Activated CD4-positive, alpha-beta T cell treated with anti-CD3 and anti-CD28 coated beads, Interleukin-2, amount 50 U/mL, for 1 hour (primary cell): ENCODE measurements around the gene STPG2.

ENCODE experiments used
- DNase-seq: peaks from one replicate; pipeline ENCODE4 v3.0.0-alpha.2; 2020

Gene STPG2

GRCh38 chr4:98143001-98143899 is at the start of gene STPG2:
Gene STPG2 (minus strand): TSS chr4:98143476.
- peak; percentile 90 for DNase-seq

GRCh38 chr4:98185279-98185678 is 42.0 kb upstream of the STPG2 start:
- no peak for DNase-seq

- no peak for DNase-seq
These were observed 38.5 kb upstream of the STPG2 start for GRCh38 chr4:98181809-98182208.

GRCh38 chr4:98179951-98180350 is 36.7 kb upstream of the STPG2 start:
- DNase-seq, result no peak

- DNase-seq, result no peak
These were observed 33.3 kb upstream of the STPG2 start for GRCh38 chr4:98176531-98176930.

- no peak for DNase-seq
These were observed 26.8 kb upstream of the STPG2 start for GRCh38 chr4:98170035-98170434.

GRCh38 chr4:98166731-98167041 is 23.4 kb upstream of the STPG2 start:
- DNase-seq, result no peak

- DNase-seq, result no peak
These were observed 22.9 kb upstream of the STPG2 start for GRCh38 chr4:98166025-98166730.

GRCh38 chr4:98162696-98163095 is 19.4 kb upstream of the STPG2 start:
- DNase-seq, result no peak

- DNase-seq, result no peak
These were observed 8.1 kb upstream of the STPG2 start for GRCh38 chr4:98151145-98151924.

- no peak for DNase-seq
These were observed 7.0 kb upstream of the STPG2 start for GRCh38 chr4:98150092-98150761.

- no peak for DNase-seq
These were observed 5.6 kb upstream of the STPG2 start for GRCh38 chr4:98148856-98149255.

GRCh38 chr4:98126141-98126540 is 17.1 kb downstream of the STPG2 start:
- DNase-seq, result no peak

GRCh38 chr4:98125585-98125984 is 17.7 kb downstream of the STPG2 start:
- DNase-seq, result no peak

GRCh38 chr4:98117363-98117762 is 25.9 kb downstream of the STPG2 start:
- DNase-seq, result no peak

GRCh38 chr4:98113012-98113411 is 30.3 kb downstream of the STPG2 start:
- no peak for DNase-seq

GRCh38 chr4:98110929-98111328 is 32.3 kb downstream of the STPG2 start:
- DNase-seq, result no peak

GRCh38 chr4:98110214-98110613 is 33.1 kb downstream of the STPG2 start:
- DNase-seq, result no peak

- no peak for DNase-seq
These were observed 40.6 kb downstream of the STPG2 start for GRCh38 chr4:98102660-98103059.

GRCh38 chr4:98101988-98102387 is 41.3 kb downstream of the STPG2 start:
- no peak for DNase-seq

GRCh38 chr4:98098764-98099163 is 44.5 kb downstream of the STPG2 start:
- no peak for DNase-seq

GRCh38 chr4:98094118-98094517 is 49.2 kb downstream of the STPG2 start:
- DNase-seq, result no peak

- no peak for DNase-seq
These were observed 49.6 kb downstream of the STPG2 start for GRCh38 chr4:98093662-98094061.
